ENCODE results near the gene IL21R. TPM values are rescaled to one million over a fixed set of nuclear protein-coding genes. Genes with fewer than 3 reads are reported as not detected.

The IL21R gene
- total RNA-seq, 1 experiment from 2014 or later: 0.61 TPM

GRCh38 chr16:27485126-27485525 is 83.2 kb downstream of the IL21R start:
- DNase-seq (ENCODE audit: low read depth, low spot score): no peak
- in situ Hi-C loops (cut with HindIII; ENCODE audit: low pct_unique_long_range_greater_than_20kb, low sequenced_read_pairs): no loop called here

- in situ Hi-C loops (cut with HindIII; ENCODE audit: low pct_unique_long_range_greater_than_20kb, low sequenced_read_pairs): no loop called here
Measured at GRCh38 chr16:27485811-27486210, 83.8 kb downstream of the IL21R start.

GRCh38 chr16:27486344-27486743 is 84.4 kb downstream of the IL21R start:
- in situ Hi-C loops (cut with HindIII; ENCODE audit: low pct_unique_long_range_greater_than_20kb, low sequenced_read_pairs): no loop called here
- no peak for DNase-seq (ENCODE audit: low read depth, low spot score)

More at GRCh38 chr16:27485811-27486210, 83.8 kb downstream of the IL21R start:
- DNase-seq (ENCODE audit: low read depth, low spot score): no peak

DNA sequence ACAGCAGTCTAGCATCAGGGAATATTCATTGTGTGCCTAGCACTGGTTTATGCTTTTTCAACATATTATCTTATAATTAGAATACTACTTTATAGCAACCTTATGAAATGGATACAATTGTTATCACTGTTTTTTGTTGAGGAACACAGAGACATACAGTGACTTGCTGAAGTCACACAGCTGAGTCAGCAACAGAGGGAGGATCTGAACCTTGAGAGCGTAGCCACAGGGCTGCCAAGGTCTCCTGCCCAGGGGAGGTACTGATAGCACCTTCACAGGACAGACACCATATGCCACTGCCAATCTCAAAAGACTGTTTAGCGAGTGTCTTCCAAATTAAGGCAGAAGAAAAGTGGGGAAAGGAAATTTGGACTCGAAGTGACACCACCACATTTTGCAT is 84.8 kb downstream of the IL21R start:
- in situ Hi-C loops (cut with HindIII; ENCODE audit: low pct_unique_long_range_greater_than_20kb, low sequenced_read_pairs): no loop called here
- DNase-seq (ENCODE audit: low read depth, low spot score): no peak

GRCh38 chr16:27489421-27489820 is 87.4 kb downstream of the IL21R start:
- in situ Hi-C loops (cut with HindIII; ENCODE audit: low pct_unique_long_range_greater_than_20kb, low sequenced_read_pairs): no loop called here

GRCh38 chr16:27489906-27490305 is 87.9 kb downstream of the IL21R start:
- DNase-seq (ENCODE audit: low read depth, low spot score): no peak
- in situ Hi-C loops (cut with HindIII; ENCODE audit: low pct_unique_long_range_greater_than_20kb, low sequenced_read_pairs): no loop called here

More at GRCh38 chr16:27489421-27489820, 87.4 kb downstream of the IL21R start:
- DNase-seq (ENCODE audit: low read depth, low spot score): no peak

GRCh38 chr16:27491894-27492587 is 90.1 kb downstream of the IL21R start:
- in situ Hi-C loops (cut with HindIII; ENCODE audit: low pct_unique_long_range_greater_than_20kb, low sequenced_read_pairs): no loop called here
- DNase-seq (ENCODE audit: low read depth, low spot score): no peak

DNA sequence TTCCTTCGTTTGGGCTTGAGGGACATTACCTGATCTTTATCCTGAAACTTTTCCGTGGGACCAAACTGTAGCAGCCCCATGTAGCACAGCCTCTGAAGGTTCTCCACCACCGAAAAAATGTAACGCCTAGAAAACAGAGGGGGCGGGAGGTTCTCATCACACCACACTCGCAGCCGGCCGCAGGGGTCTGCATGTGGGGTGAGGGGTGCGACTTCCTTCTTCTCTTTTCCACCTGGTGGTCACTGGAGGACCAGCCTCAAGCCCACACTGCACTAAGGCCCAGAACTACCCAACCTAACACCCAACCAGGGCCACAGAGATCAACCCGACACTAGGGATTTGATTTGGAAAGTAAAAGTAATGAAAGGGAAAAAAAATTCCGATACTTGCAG is 90.6 kb downstream of the IL21R start:
- in situ Hi-C loops (cut with HindIII; ENCODE audit: low pct_unique_long_range_greater_than_20kb, low sequenced_read_pairs): no loop called here

GRCh38 chr16:27495191-27495590 is 93.2 kb downstream of the IL21R start:
- no peak for DNase-seq (ENCODE audit: low read depth, low spot score)
- in situ Hi-C loops (cut with HindIII; ENCODE audit: low pct_unique_long_range_greater_than_20kb, low sequenced_read_pairs): no loop called here

More for the DNA sequence above, 90.6 kb downstream of the IL21R start:
- no peak for DNase-seq (ENCODE audit: low read depth, low spot score)

- no peak for DNase-seq (ENCODE audit: low read depth, low spot score)
- in situ Hi-C loops (cut with HindIII; ENCODE audit: low pct_unique_long_range_greater_than_20kb, low sequenced_read_pairs): no loop called here
Measured at GRCh38 chr16:27498031-27498825, 96.3 kb downstream of the IL21R start.

GRCh38 chr16:27498916-27499658 is 97.1 kb downstream of the IL21R start:
- in situ Hi-C loops (cut with HindIII; ENCODE audit: low pct_unique_long_range_greater_than_20kb, low sequenced_read_pairs): no loop called here

GRCh38 chr16:27499659-27500055 is 97.7 kb downstream of the IL21R start:
- DNase-seq (ENCODE audit: low read depth, low spot score): no peak
- in situ Hi-C loops (cut with HindIII; ENCODE audit: low pct_unique_long_range_greater_than_20kb, low sequenced_read_pairs): no loop called here

More at GRCh38 chr16:27498916-27499658, 97.1 kb downstream of the IL21R start:
- DNase-seq (ENCODE audit: low read depth, low spot score): no peak

DNA sequence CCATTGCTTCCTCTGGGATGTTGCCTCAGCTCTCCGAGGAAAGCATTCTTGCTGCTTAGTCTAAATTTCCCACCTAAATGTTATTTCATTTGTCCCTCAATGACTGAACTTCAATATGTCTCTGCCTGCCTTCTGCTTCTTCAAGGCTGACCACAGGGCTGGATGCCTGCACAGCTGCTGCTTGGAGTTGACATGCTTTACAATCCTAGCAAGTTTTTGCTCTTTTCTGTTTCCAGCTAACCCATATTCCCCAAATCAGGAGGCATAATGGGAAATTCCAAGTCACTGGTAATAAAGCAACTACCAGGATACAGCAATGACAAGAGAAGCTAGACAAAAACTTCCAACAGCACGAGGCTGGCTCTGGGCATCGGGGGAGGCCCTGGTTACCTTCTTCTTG is 98.8 kb downstream of the IL21R start:
- no peak for DNase-seq (ENCODE audit: low read depth, low spot score)
- in situ Hi-C loops (cut with HindIII; ENCODE audit: low pct_unique_long_range_greater_than_20kb, low sequenced_read_pairs): no loop called here

Other genes starting within 250 kb of the IL21R start
- 2.1 and 3.1 TPM in 2 replicates for gene KDM8, start 198.6 kb upstream of the IL21R start, total RNA-seq (2014; rRNA removed; shearing (Covaris generic))
- 65.8 and 77.3 TPM in 2 replicates for gene NSMCE1, start 133.4 kb upstream of the IL21R start, total RNA-seq (2014; rRNA removed; shearing (Covaris generic))
- gene IL4R, start 88.2 kb upstream of the IL21R start, total RNA-seq (2014; rRNA removed; shearing (Covaris generic)): 5.3 and 5.6 TPM in 2 replicates
- gene GTF3C1, start 147.7 kb downstream of the IL21R start, total RNA-seq (2014; rRNA removed; shearing (Covaris generic)): 33.9 and 44.0 TPM in 2 replicates
- gene KATNIP, start 148.0 kb downstream of the IL21R start, total RNA-seq (2014; rRNA removed; shearing (Covaris generic)): 11.6 and 13.7 TPM in 2 replicates

Measured in SK-MEL-5 (cell line).